ENCODE data around the gene TNRC18.

Gene TNRC18

DNA sequence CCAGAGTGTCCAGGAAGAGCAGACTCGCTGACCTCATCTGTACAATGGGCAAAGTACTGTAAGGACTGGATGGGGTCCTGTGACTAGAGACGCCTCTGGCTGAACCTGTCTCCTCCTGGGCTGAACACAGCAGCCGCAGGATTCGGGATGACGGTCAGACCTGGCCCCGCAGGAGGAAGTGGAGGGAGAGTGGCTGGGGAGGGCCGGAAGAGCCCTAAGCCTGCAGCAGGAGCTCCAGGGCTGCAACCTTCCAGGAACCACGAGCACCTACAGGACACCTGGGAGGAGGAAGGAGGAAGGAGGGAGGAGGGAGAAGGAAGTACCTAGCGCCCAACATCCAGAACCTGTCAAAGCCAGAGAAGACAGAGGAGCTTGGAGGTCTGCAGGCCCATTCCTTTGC lies 30.3 kb downstream of the TNRC18 start:
- Histone ChIP-seq H3K4me3 (ENCODE audit: low read depth, low read length) (no peak overlapping the region), H3K79me2 (ENCODE audit: control insufficient read depth, insufficient read depth, low read length, poor library complexity) (peaks cover 8% of the 10 kb centered on the region), H2BK5ac (ENCODE audit: low read depth, low read length, poor library complexity) (no peak overlapping the region), H4K8ac (ENCODE audit: low read depth, low read length) (no peak overlapping the region), H3K36me3 (ENCODE audit: control insufficient read depth in 1 of 2, insufficient read depth in 2 of 2, low read length in 2 of 2) (peaks cover 48 to 50% of the 10 kb centered on the region in 2 experiments), H4K12ac (ENCODE audit: low read depth, low read length) (no peak overlapping the region), H3K79me1 (ENCODE audit: low read length) (peaks cover 9% of the 10 kb centered on the region), H3K18ac (ENCODE audit: low read length) (no peak overlapping the region), H3K14ac (ENCODE audit: low read length) (no peak overlapping the region), H3K4me1 (ENCODE audit: control insufficient read depth in 1 of 2, insufficient read depth in 2 of 2, low read length in 2 of 2) (peaks cover 5 to 8% of the 10 kb centered on the region in 2 experiments), H2BK12ac (ENCODE audit: low read length) (no peak overlapping the region), H3K27ac (ENCODE audit: low read depth, low read length) (no peak overlapping the region), H4K91ac (ENCODE audit: low read depth, low read length) (no peak overlapping the region), H3K27me3 (ENCODE audit: insufficient read depth, low read length) (no peaks in the 10 kb centered on the region), H2AK5ac (ENCODE audit: low read length) (no peak overlapping the region), H2BK120ac (ENCODE audit: insufficient read depth, low read length, poor library complexity) (no peak overlapping the region), H3K4ac (ENCODE audit: low read depth, low read length) (no peak overlapping the region), H3K23ac (ENCODE audit: low read length) (no peak overlapping the region), H2AFZ (ENCODE audit: insufficient read depth, low read length, poor library complexity) (no peak overlapping the region), H3K9ac (ENCODE audit: low read length) (no peak overlapping the region), H3K4me2 (ENCODE audit: low read length) (no peak overlapping the region), H3K9me3 (ENCODE audit: insufficient read depth, low read depth, low read length) (no peaks in the 10 kb centered on the region)
- DNase-seq, result no peak
- WGBS (ENCODE audit: extremely low coverage, insufficient coverage, insufficient read length), result no CpG with 5 or more reads among the region's 9 CpGs

GRCh38 chr7:5390918-5391317 lies 32.7 kb downstream of the TNRC18 start:
- no peak overlapping the region for H4K91ac ChIP-seq (ENCODE audit: low read depth, low read length)
- no peak overlapping the region for H3K27ac ChIP-seq (ENCODE audit: low read depth, low read length)
- H3K4me1 ChIP-seq (ENCODE audit: control insufficient read depth in 1 of 2, insufficient read depth in 2 of 2, low read length in 2 of 2), result no peaks in the 10 kb centered on the region
- no peak overlapping the region for H2BK120ac ChIP-seq (ENCODE audit: insufficient read depth, low read length, poor library complexity)
- no peaks in the 10 kb centered on the region for H3K27me3 ChIP-seq (ENCODE audit: insufficient read depth, low read length)
- no peak overlapping the region for H2AFZ ChIP-seq (ENCODE audit: insufficient read depth, low read length, poor library complexity)
- H3K4me2 ChIP-seq (ENCODE audit: low read length), result no peak overlapping the region
- no peak overlapping the region for H3K14ac ChIP-seq (ENCODE audit: low read length)
- no peak overlapping the region for H3K4me3 ChIP-seq (ENCODE audit: low read depth, low read length)
- H3K4ac ChIP-seq (ENCODE audit: low read depth, low read length), result no peak overlapping the region
- no peak overlapping the region for H3K18ac ChIP-seq (ENCODE audit: low read length)
- DNase-seq, result no peak
- no peaks in the 10 kb centered on the region for H3K9me3 ChIP-seq (ENCODE audit: insufficient read depth, low read depth, low read length)
- no peak overlapping the region for H3K23ac ChIP-seq (ENCODE audit: low read length)
- no peak overlapping the region for H3K9ac ChIP-seq (ENCODE audit: low read length)
- no peaks in the 10 kb centered on the region for H3K79me2 ChIP-seq (ENCODE audit: control insufficient read depth, insufficient read depth, low read length, poor library complexity)
- peaks cover 61 to 65% of the 10 kb centered on the region in 2 experiments for H3K36me3 ChIP-seq (ENCODE audit: control insufficient read depth in 1 of 2, insufficient read depth in 2 of 2, low read length in 2 of 2)
- H2BK12ac ChIP-seq (ENCODE audit: low read length), result no peak overlapping the region
- no peak overlapping the region for H2AK5ac ChIP-seq (ENCODE audit: low read length)
- no peak overlapping the region for H2BK5ac ChIP-seq (ENCODE audit: low read depth, low read length, poor library complexity)
- no CpG with 5 or more reads among the region's 7 CpGs for WGBS (ENCODE audit: extremely low coverage, insufficient coverage, insufficient read length)
- no peak overlapping the region for H4K12ac ChIP-seq (ENCODE audit: low read depth, low read length)
- H3K79me1 ChIP-seq (ENCODE audit: low read length), result no peaks in the 10 kb centered on the region
- H4K8ac ChIP-seq (ENCODE audit: low read depth, low read length), result no peak overlapping the region

GRCh38 chr7:5388905-5389433 lies 34.7 kb downstream of the TNRC18 start:
- Histone ChIP-seq H3K4me1 (ENCODE audit: control insufficient read depth in 1 of 2, insufficient read depth in 2 of 2, low read length in 2 of 2) (no peaks in the 10 kb centered on the region), H3K14ac (ENCODE audit: low read length) (no peak overlapping the region), H3K79me1 (ENCODE audit: low read length) (no peaks in the 10 kb centered on the region), H3K9ac (ENCODE audit: low read length) (no peak overlapping the region), H2BK5ac (ENCODE audit: low read depth, low read length, poor library complexity) (no peak overlapping the region), H3K27me3 (ENCODE audit: insufficient read depth, low read length) (no peaks in the 10 kb centered on the region), H3K4ac (ENCODE audit: low read depth, low read length) (no peak overlapping the region), H2BK120ac (ENCODE audit: insufficient read depth, low read length, poor library complexity) (no peak overlapping the region), H3K36me3 (ENCODE audit: control insufficient read depth in 1 of 2, insufficient read depth in 2 of 2, low read length in 2 of 2) (peaks cover 67 to 68% of the 10 kb centered on the region in 2 experiments), H3K18ac (ENCODE audit: low read length) (no peak overlapping the region), H3K4me3 (ENCODE audit: low read depth, low read length) (no peak overlapping the region), H3K27ac (ENCODE audit: low read depth, low read length) (no peak overlapping the region), H3K79me2 (ENCODE audit: control insufficient read depth, insufficient read depth, low read length, poor library complexity) (peaks cover 2% of the 10 kb centered on the region), H3K23ac (ENCODE audit: low read length) (no peak overlapping the region), H2AK5ac (ENCODE audit: low read length) (no peak overlapping the region), H3K4me2 (ENCODE audit: low read length) (no peak overlapping the region), H4K91ac (ENCODE audit: low read depth, low read length) (no peak overlapping the region), H4K8ac (ENCODE audit: low read depth, low read length) (no peak overlapping the region), H3K9me3 (ENCODE audit: insufficient read depth, low read depth, low read length) (no peaks in the 10 kb centered on the region), H2BK12ac (ENCODE audit: low read length) (no peak overlapping the region), H4K12ac (ENCODE audit: low read depth, low read length) (no peak overlapping the region), H2AFZ (ENCODE audit: insufficient read depth, low read length, poor library complexity) (no peak overlapping the region)
- no peak for DNase-seq
- WGBS (ENCODE audit: extremely low coverage, insufficient coverage, insufficient read length), result no CpG with 5 or more reads among the region's 64 CpGs

- H3K4me1 ChIP-seq (ENCODE audit: control insufficient read depth in 1 of 2, insufficient read depth in 2 of 2, low read length in 2 of 2), result no peaks in the 10 kb centered on the region
- H4K12ac ChIP-seq (ENCODE audit: low read depth, low read length), result no peak overlapping the region
- H3K4ac ChIP-seq (ENCODE audit: low read depth, low read length), result no peak overlapping the region
- H2AFZ ChIP-seq (ENCODE audit: insufficient read depth, low read length, poor library complexity), result no peak overlapping the region
- peaks cover 3% of the 10 kb centered on the region for H3K79me2 ChIP-seq (ENCODE audit: control insufficient read depth, insufficient read depth, low read length, poor library complexity)
- H3K9ac ChIP-seq (ENCODE audit: low read length), result no peak overlapping the region
- no peak overlapping the region for H2BK120ac ChIP-seq (ENCODE audit: insufficient read depth, low read length, poor library complexity)
- no peak overlapping the region for H4K91ac ChIP-seq (ENCODE audit: low read depth, low read length)
- no peak overlapping the region for H2AK5ac ChIP-seq (ENCODE audit: low read length)
- no peaks in the 10 kb centered on the region for H3K27me3 ChIP-seq (ENCODE audit: insufficient read depth, low read length)
- no peak overlapping the region for H4K8ac ChIP-seq (ENCODE audit: low read depth, low read length)
- no CpG with 5 or more reads among the region's 81 CpGs for WGBS (ENCODE audit: extremely low coverage, insufficient coverage, insufficient read length)
- H3K4me3 ChIP-seq (ENCODE audit: low read depth, low read length), result no peak overlapping the region
- no peaks in the 10 kb centered on the region for H3K9me3 ChIP-seq (ENCODE audit: insufficient read depth, low read depth, low read length)
- H2BK5ac ChIP-seq (ENCODE audit: low read depth, low read length, poor library complexity), result no peak overlapping the region
- no peaks in the 10 kb centered on the region for H3K79me1 ChIP-seq (ENCODE audit: low read length)
- H3K23ac ChIP-seq (ENCODE audit: low read length), result no peak overlapping the region
- H3K18ac ChIP-seq (ENCODE audit: low read length), result no peak overlapping the region
- H3K4me2 ChIP-seq (ENCODE audit: low read length), result no peak overlapping the region
- no peak overlapping the region for H2BK12ac ChIP-seq (ENCODE audit: low read length)
- H3K27ac ChIP-seq (ENCODE audit: low read depth, low read length), result no peak overlapping the region
- no peak overlapping the region for H3K14ac ChIP-seq (ENCODE audit: low read length)
- H3K36me3 ChIP-seq (ENCODE audit: control insufficient read depth in 1 of 2, insufficient read depth in 2 of 2, low read length in 2 of 2), result peaks cover 62 to 65% of the 10 kb centered on the region in 2 experiments
- no peak for DNase-seq
These were observed 35.2 kb downstream of the TNRC18 start for GRCh38 chr7:5388273-5388901.
